ENCODE results near the gene CNTNAP2. TPM values are rescaled to one million over a fixed set of nuclear protein-coding genes. Genes with fewer than 3 reads are reported as not detected.

Gene CNTNAP2
- total and polyA plus RNA-seq, 2 of the 4 experiments (the other 2 are of a cell fraction) = not detected

DNA sequence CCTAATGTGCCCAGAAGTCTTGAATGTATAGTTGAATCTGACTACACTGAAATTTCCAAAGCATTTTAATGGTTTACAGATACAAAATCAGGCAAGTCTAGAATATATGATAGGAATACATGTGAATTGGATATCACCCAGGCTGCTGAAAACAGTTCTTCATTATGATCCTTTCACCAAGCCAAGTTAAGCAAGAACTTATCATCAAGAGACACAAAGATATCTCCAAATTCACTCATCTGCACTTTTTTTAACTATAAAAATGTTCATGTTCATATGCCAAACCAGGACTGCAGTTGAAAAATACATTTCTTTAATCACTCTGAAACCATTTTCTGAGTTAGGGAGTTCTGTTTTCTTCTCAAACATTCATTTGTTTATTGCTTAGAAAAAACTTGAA is 2061.4 kb downstream of the CNTNAP2 start:
- H3K9me3 ChIP-seq (ENCODE audit: control insufficient read depth, insufficient read depth, low read length) = peaks cover 17% of the 10 kb centered on the region
- no peaks in the 10 kb centered on the region for H3K36me3 ChIP-seq (ENCODE audit: control insufficient read depth, insufficient read depth, low read length)
- H3K23ac ChIP-seq (ENCODE audit: low read depth, low read length) = no peak overlapping the region
- no peaks in the 10 kb centered on the region for H3K4me1 ChIP-seq (ENCODE audit: control insufficient read depth, insufficient read depth, low read length)
- in situ Hi-C loops (cut with MboI; ENCODE audit: low sequenced_read_pairs) (no loop called here), intact Hi-C loops (cut with micrococcal nuclease) (no loop called here), dilution Hi-C loops (cut with HindIII; ENCODE audit: low sequenced_read_pairs, unreplicated experiment) (no loop called here)
- no peak overlapping the region for H2BK20ac ChIP-seq (ENCODE audit: low read depth, low read length)
- no peak overlapping the region for H2AK5ac ChIP-seq (ENCODE audit: low read depth, low read length)
- no peak overlapping the region for H2BK15ac ChIP-seq (ENCODE audit: low read depth, low read length)
- no peak overlapping the region for H3K27ac ChIP-seq (ENCODE audit: insufficient read depth, low read length)
- H2BK5ac ChIP-seq (ENCODE audit: low read depth, low read length, poor library complexity, severe bottlenecking) = no peak overlapping the region
- ChIA-PET POLR2A (ENCODE audit: unreplicated experiment) (no interaction called here), CTCF (no interaction called here)
- no peak overlapping the region for H4K91ac ChIP-seq (ENCODE audit: insufficient read depth, low read depth, low read length)
- no peak overlapping the region for H3K18ac ChIP-seq (ENCODE audit: low read depth, low read length)
- DNase-seq (no peak), ATAC-seq (ENCODE audit: low read depth) (no peak)
- no TSS peak for BruUV-seq (replicated peaks)
- TF ChIP-seq SMC3 (IDR thresholded peaks at IDR 0.05; ENCODE audit: low read depth, low read length) (no peak), NFE2L2 (IDR thresholded peaks at IDR 0.05; ENCODE audit: low read depth, low read length) (no peak), MXI1 (IDR thresholded peaks at IDR 0.05; ENCODE audit: borderline replicate concordance, low read depth, low read length) (no peak), CEBPB (IDR thresholded peaks at IDR 0.05; ENCODE audit: low read depth, low read length) (no peak), RCOR1 (IDR thresholded peaks at IDR 0.05; ENCODE audit: insufficient replicate concordance, low read length) (no peak), RAD21 (IDR thresholded peaks at IDR 0.05; ENCODE audit: low read length) (no peak), BHLHE40 (IDR thresholded peaks at IDR 0.05; ENCODE audit: low read depth, low read length) (no peak), RFX5 (IDR thresholded peaks at IDR 0.05; ENCODE audit: low read depth, low read length) (no peak), CHD1 (IDR thresholded peaks at IDR 0.05; ENCODE audit: low read depth, low read length) (no peak), MAZ (IDR thresholded peaks at IDR 0.05; ENCODE audit: borderline replicate concordance, low read depth, low read length) (no peak), FOS (IDR thresholded peaks at IDR 0.05; ENCODE audit: low read depth, low read length) (no peak), POLR2A (IDR thresholded peaks at IDR 0.05; ENCODE audit: low read depth, low read length) (no peak), MAFK (IDR thresholded peaks at IDR 0.05; ENCODE audit: low read depth, low read length) (no peak)
- TF ChIP-seq, protein P1, sequence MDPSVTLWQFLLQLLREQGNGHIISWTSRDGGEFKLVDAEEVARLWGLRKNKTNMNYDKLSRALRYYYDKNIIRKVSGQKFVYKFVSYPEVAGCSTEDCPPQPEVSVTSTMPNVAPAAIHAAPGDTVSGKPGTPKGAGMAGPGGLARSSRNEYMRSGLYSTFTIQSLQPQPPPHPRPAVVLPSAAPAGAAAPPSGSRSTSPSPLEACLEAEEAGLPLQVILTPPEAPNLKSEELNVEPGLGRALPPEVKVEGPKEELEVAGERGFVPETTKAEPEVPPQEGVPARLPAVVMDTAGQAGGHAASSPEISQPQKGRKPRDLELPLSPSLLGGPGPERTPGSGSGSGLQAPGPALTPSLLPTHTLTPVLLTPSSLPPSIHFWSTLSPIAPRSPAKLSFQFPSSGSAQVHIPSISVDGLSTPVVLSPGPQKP (IDR thresholded peaks at IDR 0.05; ENCODE audit: borderline replicate concordance, low read depth, low read length) = no peak
- TF ChIP-seq, protein P2, sequence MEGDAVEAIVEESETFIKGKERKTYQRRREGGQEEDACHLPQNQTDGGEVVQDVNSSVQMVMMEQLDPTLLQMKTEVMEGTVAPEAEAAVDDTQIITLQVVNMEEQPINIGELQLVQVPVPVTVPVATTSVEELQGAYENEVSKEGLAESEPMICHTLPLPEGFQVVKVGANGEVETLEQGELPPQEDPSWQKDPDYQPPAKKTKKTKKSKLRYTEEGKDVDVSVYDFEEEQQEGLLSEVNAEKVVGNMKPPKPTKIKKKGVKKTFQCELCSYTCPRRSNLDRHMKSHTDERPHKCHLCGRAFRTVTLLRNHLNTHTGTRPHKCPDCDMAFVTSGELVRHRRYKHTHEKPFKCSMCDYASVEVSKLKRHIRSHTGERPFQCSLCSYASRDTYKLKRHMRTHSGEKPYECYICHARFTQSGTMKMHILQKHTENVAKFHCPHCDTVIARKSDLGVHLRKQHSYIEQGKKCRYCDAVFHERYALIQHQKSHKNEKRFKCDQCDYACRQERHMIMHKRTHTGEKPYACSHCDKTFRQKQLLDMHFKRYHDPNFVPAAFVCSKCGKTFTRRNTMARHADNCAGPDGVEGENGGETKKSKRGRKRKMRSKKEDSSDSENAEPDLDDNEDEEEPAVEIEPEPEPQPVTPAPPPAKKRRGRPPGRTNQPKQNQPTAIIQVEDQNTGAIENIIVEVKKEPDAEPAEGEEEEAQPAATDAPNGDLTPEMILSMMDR (conservative IDR thresholded peaks at IDR 0.05; ENCODE audit: low read depth, low read length) = no peak
- TF ChIP-seq, protein P3, sequence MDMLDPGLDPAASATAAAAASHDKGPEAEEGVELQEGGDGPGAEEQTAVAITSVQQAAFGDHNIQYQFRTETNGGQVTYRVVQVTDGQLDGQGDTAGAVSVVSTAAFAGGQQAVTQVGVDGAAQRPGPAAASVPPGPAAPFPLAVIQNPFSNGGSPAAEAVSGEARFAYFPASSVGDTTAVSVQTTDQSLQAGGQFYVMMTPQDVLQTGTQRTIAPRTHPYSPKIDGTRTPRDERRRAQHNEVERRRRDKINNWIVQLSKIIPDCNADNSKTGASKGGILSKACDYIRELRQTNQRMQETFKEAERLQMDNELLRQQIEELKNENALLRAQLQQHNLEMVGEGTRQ (IDR thresholded peaks at IDR 0.05; ENCODE audit: low read depth, low read length) = no peak
- H4K8ac ChIP-seq (ENCODE audit: low read depth in 2 of 2, low read length in 2 of 2) = no peak overlapping the region
- H3K56ac ChIP-seq (ENCODE audit: extremely low read depth, insufficient read depth, low read length) = no peak overlapping the region
- H3K27me3 ChIP-seq (ENCODE audit: control insufficient read depth, insufficient read depth, low read length) = no peaks in the 10 kb centered on the region
- no peak overlapping the region for H3K4me2 ChIP-seq (ENCODE audit: low read depth, low read length)
- no peak overlapping the region for H3K9ac ChIP-seq (ENCODE audit: low read depth, low read length)
- H3K9me1 ChIP-seq (ENCODE audit: insufficient read depth, low read length) = no peaks in the 10 kb centered on the region
- H2BK120ac ChIP-seq (ENCODE audit: low read depth, low read length) = no peak overlapping the region
- no peak overlapping the region for H3K4ac ChIP-seq (ENCODE audit: low read depth, low read length)
- H3K4me3 ChIP-seq (ENCODE audit: insufficient read depth, low read depth, low read length) = no peak overlapping the region
- H2AK9ac ChIP-seq (replicated peaks; ENCODE audit: low read depth, low read length, poor library complexity) = no peak overlapping the region
- H2AFZ ChIP-seq (replicated peaks; ENCODE audit: low read length, poor library complexity) = no peak overlapping the region
- no peak overlapping the region for H3K14ac ChIP-seq (replicated peaks; ENCODE audit: low read depth, low read length)
- no peaks in the 10 kb centered on the region for H4K20me1 ChIP-seq (ENCODE audit: insufficient read depth, low read length)
- no peak overlapping the region for H4K5ac ChIP-seq (ENCODE audit: low read depth, low read length)
- no peaks in the 10 kb centered on the region for H3K79me1 ChIP-seq (ENCODE audit: low read depth in 1 of 2, low read length in 2 of 2)
